Left kidney (tissue), 2 donors: ENCODE data around the gene IGSF22. TPM values are rescaled to one million over a fixed set of nuclear protein-coding genes. Genes with fewer than 3 reads are reported as not detected.
A peak's percentile ranks its signal among the peaks of the same experiment; 100 is the strongest.

Source experiments
- DNase-seq: peaks from one replicate; pipeline ENCODE4 v3.0.0-alpha.2; 2013
- polyA plus RNA-seq: library from polyadenylated mRNA; unstranded; fragments of 120-200 nt; gene quantifications from one replicate; pipeline ENCODE4 v1.2.1, GENCODE V29; 2013; ENCODE audit not compliant: insufficient read length

IGSF22 gene
- polyA plus RNA-seq, 1 donor: 1.9 TPM

- no peak for DNase-seq
Measured at GRCh38 chr11:18713646-18714442, 12.1 kb downstream of the IGSF22 start.

- no peak for DNase-seq
Measured at GRCh38 chr11:18710545-18710944, 15.4 kb downstream of the IGSF22 start.

- no peak for DNase-seq
Measured at GRCh38 chr11:18709414-18709813, 16.6 kb downstream of the IGSF22 start.

GRCh38 chr11:18707811-18708340, 18.1 kb downstream of the IGSF22 start:
- no peak for DNase-seq

- DNase-seq: peak; percentile 75
Measured at GRCh38 chr11:18706330-18707243, 19.4 kb downstream of the IGSF22 start.

- DNase-seq: no peak
Measured at GRCh38 chr11:18705651-18706281, 20.2 kb downstream of the IGSF22 start.

GRCh38 chr11:18704698-18705097, 21.3 kb downstream of the IGSF22 start:
- DNase-seq: no peak

GRCh38 chr11:18704045-18704645, 21.8 kb downstream of the IGSF22 start:
- no peak for DNase-seq

GRCh38 chr11:18703001-18703763, 22.8 kb downstream of the IGSF22 start:
- DNase-seq: no peak

GRCh38 chr11:18701614-18702216, 24.3 kb downstream of the IGSF22 start:
- DNase-seq: no peak

GRCh38 chr11:18700872-18701271, 25.1 kb downstream of the IGSF22 start:
- no peak for DNase-seq

GRCh38 chr11:18700375-18700774, 25.6 kb downstream of the IGSF22 start:
- DNase-seq: no peak

GRCh38 chr11:18699848-18700261, 26.1 kb downstream of the IGSF22 start:
- DNase-seq: peak; percentile 38

- DNase-seq: no peak
Measured at GRCh38 chr11:18699269-18699596, 26.8 kb downstream of the IGSF22 start.

GRCh38 chr11:18698341-18699268, 27.4 kb downstream of the IGSF22 start, which contains the start of gene TMEM86A:
TSS of gene TMEM86A (plus strand) at chr11:18698779. CDS start at chr11:18698887, 108 bp downstream.
- DNase-seq: peak; percentile 92

GRCh38 chr11:18697576-18697975, 28.4 kb downstream of the IGSF22 start:
- DNase-seq: no peak

- no peak for DNase-seq
Measured at GRCh38 chr11:18696638-18697225, 29.3 kb downstream of the IGSF22 start.

- no peak for DNase-seq
Measured at GRCh38 chr11:18692941-18693760, 32.8 kb downstream of the IGSF22 start.
